Left kidney (tissue), 1 donor: ENCODE results near the gene GLTPD2. TPM values are rescaled to one million over a fixed set of nuclear protein-coding genes. Genes with fewer than 3 reads are reported as not detected.

Experiments
- polyA plus RNA-seq: library from polyadenylated mRNA; unstranded; fragments of 120-200 nt; gene quantifications from one replicate; pipeline ENCODE4 v1.2.1, GENCODE V29; 2013; ENCODE audit not compliant: insufficient read length

The GLTPD2 gene
- polyA plus RNA-seq, 1 donor, result 4.1 TPM

Other genes starting within 250 kb of the GLTPD2 start
- 38.1 TPM for gene MYBBP1A, start 233.6 kb upstream of the GLTPD2 start, polyA plus RNA-seq
- gene GGT6, start 228.4 kb upstream of the GLTPD2 start, polyA plus RNA-seq, result 6.3 TPM
- 57.5 TPM for gene SMTNL2, start 204.4 kb upstream of the GLTPD2 start, polyA plus RNA-seq
- gene ALOX15, start 147.3 kb upstream of the GLTPD2 start, polyA plus RNA-seq, result 0.25 TPM
- gene PELP1, start 84.8 kb upstream of the GLTPD2 start, polyA plus RNA-seq, result 46.5 TPM
- gene ARRB2, start 78.3 kb upstream of the GLTPD2 start, polyA plus RNA-seq, result 32.7 TPM
- gene MED11, start 57.5 kb upstream of the GLTPD2 start, polyA plus RNA-seq, result 23.1 TPM
- 0.32 TPM for gene ZMYND15, start 49.1 kb upstream of the GLTPD2 start, polyA plus RNA-seq
- 9.5 TPM for gene CXCL16, start 49.0 kb upstream of the GLTPD2 start, polyA plus RNA-seq
- 1.1 TPM for gene TM4SF5, start 17.1 kb upstream of the GLTPD2 start, polyA plus RNA-seq
- gene VMO1, start 2.6 kb upstream of the GLTPD2 start, polyA plus RNA-seq, result 0.33 TPM
- gene PSMB6, start 7.2 kb downstream of the GLTPD2 start, polyA plus RNA-seq, result 122 TPM
- gene PLD2, start 18.2 kb downstream of the GLTPD2 start, polyA plus RNA-seq, result 44.5 TPM
- gene MINK1, start 44.4 kb downstream of the GLTPD2 start, polyA plus RNA-seq, result 69.7 TPM
- gene C17orf107, start 110.6 kb downstream of the GLTPD2 start, polyA plus RNA-seq, result 0.71 TPM
- gene CHRNE, start 114.1 kb downstream of the GLTPD2 start, polyA plus RNA-seq, result 1.2 TPM
- gene GP1BA, start 143.3 kb downstream of the GLTPD2 start, polyA plus RNA-seq, result 3.2 TPM
- 65.3 TPM for gene SLC25A11, start 151.1 kb downstream of the GLTPD2 start, polyA plus RNA-seq
- gene RNF167, start 151.3 kb downstream of the GLTPD2 start, polyA plus RNA-seq, result 136 TPM
- 323 TPM for gene PFN1, start 159.6 kb downstream of the GLTPD2 start, polyA plus RNA-seq
- gene ENO3, start 162.2 kb downstream of the GLTPD2 start, polyA plus RNA-seq, result 23.4 TPM
- 87.8 TPM for gene SPAG7, start 178.9 kb downstream of the GLTPD2 start, polyA plus RNA-seq
- 31.7 TPM for gene CAMTA2, start 198.7 kb downstream of the GLTPD2 start, polyA plus RNA-seq
- gene INCA1, start 208.6 kb downstream of the GLTPD2 start, polyA plus RNA-seq, result 8.8 TPM
- 83.5 TPM for gene KIF1C, start 209.0 kb downstream of the GLTPD2 start, polyA plus RNA-seq
- gene SLC52A1, start 246.5 kb downstream of the GLTPD2 start, polyA plus RNA-seq, result 0.47 TPM